ENCODE data around the gene TNXB. TPM values are rescaled to one million over a fixed set of nuclear protein-coding genes. Genes with fewer than 3 reads are reported as not detected.

Gene TNXB
- total and polyA plus RNA-seq, 12 donors = 36.2 to 123 (median 61.4) TPM

GRCh38 chr6:32047855-32048766, 61.0 kb downstream of the TNXB start:
- DNase-seq (peak; percentile 64 to 77), ATAC-seq (peak; percentile 44 to 66 (median 59))
- no peak overlapping the region for H3K4me3 ChIP-seq
- H3K36me3 ChIP-seq = peaks cover 0 to 72% (median 0%) of the 10 kb centered on the region in 9 donors
- TF ChIP-seq CTCF (IDR thresholded peaks at IDR 0.05) = peak; percentile 68 to 90 (median 81)
- peaks cover 7 to 32% (median 26%) of the 10 kb centered on the region in 9 donors for H3K4me1 ChIP-seq
- 52 to 54% methylated on average over 40 to 42 of the region's 42 CpGs for WGBS, 2 donors
- intact Hi-C loops (cut with DNase I) = no loop called here
- peak overlapping the region in 8 of 10 donors; percentile 67 to 87 (median 80) for H3K27ac ChIP-seq
- no peaks in the 10 kb centered on the region for H3K27me3 ChIP-seq
- no peaks in the 10 kb centered on the region for H3K9me3 ChIP-seq

- DNase-seq (no peak), ATAC-seq (no peak)
- TF ChIP-seq CTCF (IDR thresholded peaks at IDR 0.05) = no peak
- WGBS, 2 donors = 69 to 80% methylated on average over 6 of the region's 6 CpGs
- intact Hi-C loops (cut with DNase I) = no loop called here
- H3K9me3 ChIP-seq = no peaks in the 10 kb centered on the region
- no peaks in the 10 kb centered on the region for H3K27me3 ChIP-seq
- H3K4me3 ChIP-seq = no peak overlapping the region
- peaks cover 7 to 32% (median 26%) of the 10 kb centered on the region in 9 donors for H3K4me1 ChIP-seq
- H3K27ac ChIP-seq = peak overlapping the region in 8 of 10 donors; percentile 67 to 87 (median 80)
- H3K36me3 ChIP-seq = peaks cover 0 to 66% (median 0%) of the 10 kb centered on the region in 9 donors
Measured at GRCh38 chr6:32047539-32047854, 61.6 kb downstream of the TNXB start.

GRCh38 chr6:32047084-32047478, 62.1 kb downstream of the TNXB start:
- intact Hi-C loops (cut with DNase I) = no loop called here
- WGBS, 2 donors = 53 to 67% methylated on average over 11 of the region's 11 CpGs
- H3K27me3 ChIP-seq = no peaks in the 10 kb centered on the region
- peak; percentile 48 to 74 (median 68) for ATAC-seq
- H3K36me3 ChIP-seq = peaks cover 0 to 62% (median 0%) of the 10 kb centered on the region in 9 donors
- H3K4me1 ChIP-seq = peaks cover 7 to 32% (median 26%) of the 10 kb centered on the region in 9 donors
- peak; percentile 46 to 54 for DNase-seq
- H3K4me3 ChIP-seq = no peak overlapping the region
- H3K9me3 ChIP-seq = no peaks in the 10 kb centered on the region
- no peak for TF ChIP-seq CTCF (IDR thresholded peaks at IDR 0.05)
- H3K27ac ChIP-seq = peak overlapping the region in 9 of 10 donors; percentile 50 to 87 (median 79)

- H3K27ac ChIP-seq = peak overlapping the region in 9 of 10 donors; percentile 50 to 87 (median 79)
- WGBS, 2 donors = 40 to 41% methylated on average over 14 of the region's 14 CpGs
- no peaks in the 10 kb centered on the region for H3K27me3 ChIP-seq
- H3K9me3 ChIP-seq = no peaks in the 10 kb centered on the region
- DNase-seq = peak; percentile 54 to 60
- intact Hi-C loops (cut with DNase I) = no loop called here
- peaks cover 0 to 57% (median 0%) of the 10 kb centered on the region in 9 donors for H3K36me3 ChIP-seq
- TF ChIP-seq CTCF (IDR thresholded peaks at IDR 0.05) = no peak
- peak; percentile 5 to 41 (median 32) for ATAC-seq
- H3K4me3 ChIP-seq = no peak overlapping the region
- H3K4me1 ChIP-seq = peaks cover 7 to 32% (median 26%) of the 10 kb centered on the region in 9 donors
Measured at GRCh38 chr6:32046450-32047083, 62.6 kb downstream of the TNXB start.
